ENCODE results near the gene QSER1. TPM values are rescaled to one million over a fixed set of nuclear protein-coding genes. Genes with fewer than 3 reads are reported as not detected.

The QSER1 gene
- total RNA-seq, 2 experiments from 2014 or later = 9.8 to 11.2 TPM

DNA sequence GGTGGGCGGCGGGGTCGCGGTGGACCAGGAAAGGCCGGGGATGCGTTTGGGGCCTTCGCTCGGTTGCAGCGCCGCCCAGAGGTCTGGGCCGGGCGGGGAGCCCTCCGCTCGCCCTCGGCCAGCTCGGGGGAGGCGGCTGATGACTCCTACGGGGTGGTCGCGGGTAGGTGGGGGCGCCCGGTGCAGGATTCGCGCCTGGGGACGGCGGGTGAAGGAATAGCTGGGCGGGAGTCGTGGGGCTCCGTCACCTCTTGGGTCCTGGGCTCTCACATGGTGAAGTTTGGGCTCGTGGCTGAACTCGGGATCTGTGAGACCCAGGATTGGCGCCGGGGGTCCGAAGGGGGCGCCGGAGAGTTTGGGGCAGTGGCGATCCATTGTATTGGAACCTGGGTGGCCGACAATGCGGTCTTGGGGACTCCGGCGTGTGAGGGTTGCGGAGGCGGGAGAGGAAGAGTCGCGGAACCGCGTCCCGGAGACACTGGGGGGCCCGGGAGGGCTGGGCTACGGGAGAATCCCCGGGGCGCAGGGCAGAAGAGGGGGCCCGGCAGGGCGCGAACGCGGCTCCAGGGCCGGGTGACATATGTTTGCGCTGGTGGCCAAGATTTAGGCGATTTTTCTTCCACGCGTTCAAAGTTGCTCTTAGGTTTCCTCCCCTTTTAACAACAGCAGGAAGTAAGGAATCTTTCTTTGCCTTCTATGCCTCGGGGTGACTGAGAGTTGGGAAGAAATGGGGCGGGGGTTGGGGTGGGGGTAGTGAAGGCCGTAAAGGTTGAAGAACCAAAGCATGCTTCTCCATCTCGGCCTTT is 935 bp downstream of the QSER1 start:
- ChIA-PET CTCF (interaction anchor here (0.7 to 2.0 kb wide), 7 partner anchors 8 to 172 kb away, joined by 3 to 7 read pairs (median 3); partner anchors contain the start of gene TCP11L1), POLR2A (interaction anchor here (0.7 to 3.5 kb wide), 8 partner anchors 11 to 1546 kb away, joined by 3 to 24 read pairs (median 5); partner anchors contain the start of genes CAT, EIF3M and TCP11L1)
- DNase-seq = peak; percentile 46
- peak overlapping the region; percentile 96 for H3K4me3 Mint-ChIP-seq
- H3K36me3 Mint-ChIP-seq (ENCODE audit: low read depth) = no peaks in the 10 kb centered on the region
- H3K27ac Mint-ChIP-seq = peak overlapping the region; percentile 78
- peaks cover 11% of the 10 kb centered on the region for H3K27me3 Mint-ChIP-seq
- H3K9me3 Mint-ChIP-seq = no peaks in the 10 kb centered on the region
- H3K4me1 Mint-ChIP-seq = peaks cover 36% of the 10 kb centered on the region

- DNase-seq = peak; percentile 18
- no peaks in the 10 kb centered on the region for H3K9me3 Mint-ChIP-seq
- ChIA-PET CTCF (interaction anchor here (0.7 to 2.0 kb wide), 7 partner anchors 8 to 171 kb away, joined by 3 to 7 read pairs (median 3); partner anchors contain the start of gene TCP11L1), POLR2A (interaction anchor here (0.8 to 3.5 kb wide), 6 partner anchors 11 to 1545 kb away, joined by 3 to 24 read pairs (median 5); partner anchors contain the start of genes CAT, CSTF3 and TCP11L1)
- peak overlapping the region; percentile 78 for H3K27ac Mint-ChIP-seq
- peaks cover 42% of the 10 kb centered on the region for H3K4me1 Mint-ChIP-seq
- H3K36me3 Mint-ChIP-seq (ENCODE audit: low read depth) = no peaks in the 10 kb centered on the region
- peak overlapping the region; percentile 96 for H3K4me3 Mint-ChIP-seq
- peaks cover 11% of the 10 kb centered on the region for H3K27me3 Mint-ChIP-seq
These were observed 1.7 kb downstream of the QSER1 start for GRCh38 chr11:32894149-32894827.

GRCh38 chr11:32894921-32895320 is 2.3 kb downstream of the QSER1 start:
- Mint-ChIP-seq H3K9me3 (no peaks in the 10 kb centered on the region), H3K36me3 (ENCODE audit: low read depth) (no peaks in the 10 kb centered on the region), H3K27me3 (peaks cover 11% of the 10 kb centered on the region), H3K4me1 (peaks cover 48% of the 10 kb centered on the region), H3K4me3 (no peak overlapping the region), H3K27ac (no peak overlapping the region)
- ChIA-PET CTCF (interaction anchor here (1.0 to 2.0 kb wide), 4 partner anchors 10 to 37 kb away, joined by 3 to 7 read pairs (median 4); no protein-coding TSS in a partner anchor), POLR2A (interaction anchor here (1.0 to 3.5 kb wide), 4 partner anchors 11 to 1544 kb away, joined by 3 to 24 read pairs (median 6); partner anchors contain the start of genes CAT, CSTF3 and TCP11L1)
- no peak for DNase-seq

DNA sequence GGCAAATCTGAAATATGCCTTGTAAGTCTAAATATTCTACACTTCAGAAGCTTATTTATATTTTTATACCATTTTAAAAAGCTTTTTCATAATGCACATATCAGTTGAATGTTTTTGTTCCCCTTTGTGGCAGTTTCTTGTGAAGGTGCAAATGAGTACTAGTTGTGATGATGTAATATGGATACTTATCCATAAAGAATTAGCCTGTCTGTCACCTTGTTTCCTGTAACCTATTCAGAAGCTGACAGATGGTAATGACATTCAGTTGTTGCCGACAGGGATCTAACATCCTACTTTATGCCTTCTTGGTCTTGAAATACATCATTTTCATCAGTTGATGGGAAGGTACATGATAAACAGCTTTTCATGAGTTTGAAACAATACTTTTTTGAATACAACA is 2.9 kb downstream of the QSER1 start:
- POLR2A ChIA-PET = no interaction called here
- H3K4me1 Mint-ChIP-seq = peaks cover 49% of the 10 kb centered on the region
- H3K27ac Mint-ChIP-seq = no peak overlapping the region

DNA sequence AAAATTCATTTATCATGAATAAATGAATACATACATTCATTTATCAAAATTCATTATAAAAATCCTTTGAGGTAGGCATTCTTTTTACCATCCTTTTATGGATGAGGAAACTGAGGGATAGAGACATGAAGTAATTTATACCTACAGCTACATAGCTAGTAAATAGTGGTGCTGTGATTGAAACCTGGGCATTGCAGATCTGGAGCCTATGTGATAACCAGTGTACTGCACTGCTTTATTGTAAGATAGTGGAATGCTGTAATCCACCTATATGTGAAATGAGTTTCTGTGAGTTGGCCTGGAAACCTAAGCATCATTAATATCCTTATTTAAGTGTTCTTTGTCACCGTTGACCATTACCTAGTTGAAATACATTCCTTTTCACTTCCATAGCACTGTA is 4.5 kb downstream of the QSER1 start:
- no peak overlapping the region for H3K4me3 Mint-ChIP-seq
- no peaks in the 10 kb centered on the region for H3K9me3 Mint-ChIP-seq
- no peak for DNase-seq
- no peaks in the 10 kb centered on the region for H3K27me3 Mint-ChIP-seq
- CTCF ChIA-PET = no interaction called here
- POLR2A ChIA-PET = interaction anchor here (1.1 kb wide), 1 partner anchor 30 kb away, joined by 3 read pairs; no protein-coding TSS in a partner anchor
- H3K4me1 Mint-ChIP-seq = peaks cover 43% of the 10 kb centered on the region
- no peak overlapping the region for H3K27ac Mint-ChIP-seq
- H3K36me3 Mint-ChIP-seq (ENCODE audit: low read depth) = peaks cover 2% of the 10 kb centered on the region

More for the DNA sequence above, 2.9 kb downstream of the QSER1 start:
- Mint-ChIP-seq H3K36me3 (ENCODE audit: low read depth) (no peaks in the 10 kb centered on the region), H3K4me3 (no peak overlapping the region), H3K27me3 (peaks cover 6% of the 10 kb centered on the region), H3K9me3 (no peaks in the 10 kb centered on the region)
- DNase-seq = no peak
- CTCF ChIA-PET = interaction anchor here (1.6 to 2.0 kb wide), 2 partner anchors 15 to 19 kb away, joined by 3 to 7 read pairs; no protein-coding TSS in a partner anchor

DNA sequence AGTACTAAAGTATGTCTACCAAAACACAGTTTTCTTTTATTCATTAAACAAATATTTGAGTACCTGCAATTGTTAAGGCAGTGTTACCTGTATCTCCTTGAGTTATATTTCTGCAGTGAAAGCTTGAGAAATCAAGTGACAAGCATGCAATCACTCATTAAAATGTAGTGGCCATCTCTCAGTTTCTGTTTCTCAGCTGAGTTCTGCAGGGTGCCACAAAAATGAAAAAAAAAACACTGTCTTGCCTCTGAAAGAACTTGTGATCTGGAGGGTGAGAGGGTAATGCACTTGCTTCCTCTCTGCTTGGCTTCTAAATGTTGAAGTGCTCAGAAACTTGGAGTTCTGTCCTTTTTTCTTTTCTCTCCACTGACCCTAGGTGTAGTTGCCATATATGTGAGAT is 6.8 kb downstream of the QSER1 start:
- H3K4me1 Mint-ChIP-seq = peaks cover 36% of the 10 kb centered on the region
- CTCF ChIA-PET = no interaction called here

GRCh38 chr11:32902089-32902665 is 9.6 kb downstream of the QSER1 start:
- DNase-seq = no peak
- no peak overlapping the region for H3K4me3 Mint-ChIP-seq
- peaks cover 4% of the 10 kb centered on the region for H3K36me3 Mint-ChIP-seq (ENCODE audit: low read depth)
- no peak overlapping the region for H3K27ac Mint-ChIP-seq
- H3K4me1 Mint-ChIP-seq = peaks cover 24% of the 10 kb centered on the region
- POLR2A ChIA-PET = interaction anchor here (1.4 kb wide), 1 partner anchor 10 kb away, joined by 7 read pairs; no protein-coding TSS in a partner anchor
- CTCF ChIA-PET = no interaction called here
- H3K9me3 Mint-ChIP-seq = no peaks in the 10 kb centered on the region
- H3K27me3 Mint-ChIP-seq = no peaks in the 10 kb centered on the region

More for the DNA sequence above, 6.8 kb downstream of the QSER1 start:
- POLR2A ChIA-PET = no interaction called here
- Mint-ChIP-seq H3K9me3 (no peaks in the 10 kb centered on the region), H3K36me3 (ENCODE audit: low read depth) (peaks cover 4% of the 10 kb centered on the region), H3K4me3 (no peak overlapping the region), H3K27ac (peak overlapping the region; percentile 12), H3K27me3 (no peaks in the 10 kb centered on the region)
- DNase-seq = no peak

DNA sequence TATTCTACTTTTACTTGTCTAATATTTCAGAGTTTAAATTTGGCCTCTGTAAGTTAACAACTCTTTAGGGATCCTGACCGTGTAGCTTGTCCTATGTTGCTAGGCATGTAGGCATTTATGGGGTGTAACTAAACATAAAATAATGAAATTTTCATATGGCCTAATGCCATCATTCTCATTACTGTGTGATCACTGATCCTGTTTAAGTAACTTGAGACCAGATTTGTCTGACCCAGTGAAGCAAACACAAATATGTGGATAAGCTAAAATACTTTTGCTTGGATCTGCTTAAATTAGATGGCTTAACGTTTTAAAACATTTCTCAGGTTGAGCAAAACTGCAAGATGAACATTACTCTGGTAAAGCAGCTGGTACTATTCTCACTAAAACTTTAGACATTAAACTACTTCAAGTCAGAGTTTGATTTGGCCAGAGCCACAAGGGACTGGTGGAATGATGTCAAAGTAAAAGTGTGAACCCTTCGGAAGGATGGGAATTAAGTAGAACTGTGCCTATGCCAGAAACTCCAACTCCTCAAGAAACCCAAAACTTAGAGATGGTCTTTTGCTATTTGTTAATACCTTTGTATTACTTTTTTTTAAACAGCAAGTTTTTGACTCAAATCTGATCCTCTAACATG is 12.5 kb downstream of the QSER1 start:
- H3K36me3 Mint-ChIP-seq (ENCODE audit: low read depth) = peaks cover 9% of the 10 kb centered on the region
- DNase-seq = no peak
- no peak overlapping the region for H3K4me3 Mint-ChIP-seq
- H3K9me3 Mint-ChIP-seq = peaks cover 2% of the 10 kb centered on the region
- H3K4me1 Mint-ChIP-seq = peaks cover 5% of the 10 kb centered on the region
- ChIA-PET POLR2A (no interaction called here), CTCF (interaction anchor here (0.9 kb wide), 1 partner anchor 11 kb away, joined by 4 read pairs; no protein-coding TSS in a partner anchor)
- no peak overlapping the region for H3K27ac Mint-ChIP-seq
- no peaks in the 10 kb centered on the region for H3K27me3 Mint-ChIP-seq

DNA sequence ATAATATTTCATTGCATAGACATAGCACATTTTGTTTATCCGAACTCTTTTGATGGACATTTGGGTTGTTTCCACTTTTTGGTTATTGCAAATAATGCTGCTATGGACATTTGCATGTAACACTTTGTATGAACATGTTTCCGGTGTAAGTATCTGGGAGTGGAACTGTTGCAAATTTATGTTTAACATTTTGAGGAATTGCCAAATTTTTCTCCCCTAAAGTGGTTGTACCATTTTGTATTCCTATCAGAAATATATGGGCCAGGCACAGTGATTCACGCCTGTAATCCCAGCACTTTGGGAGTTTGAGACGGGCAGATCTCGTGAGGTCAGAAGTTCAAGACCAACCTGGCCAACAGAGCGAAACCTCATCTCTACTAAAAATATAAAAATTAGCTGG is 16.0 kb downstream of the QSER1 start:
- H3K4me1 Mint-ChIP-seq = peaks cover 1% of the 10 kb centered on the region
- H3K27me3 Mint-ChIP-seq = no peaks in the 10 kb centered on the region
- POLR2A ChIA-PET = no interaction called here
- no peak overlapping the region for H3K27ac Mint-ChIP-seq
- peaks cover 11% of the 10 kb centered on the region for H3K36me3 Mint-ChIP-seq (ENCODE audit: low read depth)
- CTCF ChIA-PET = no interaction called here
- no peak overlapping the region for H3K4me3 Mint-ChIP-seq
- H3K9me3 Mint-ChIP-seq = peaks cover 2% of the 10 kb centered on the region
- no peak for DNase-seq

- DNase-seq = no peak
These were observed 18.8 kb downstream of the QSER1 start for GRCh38 chr11:32911413-32911812.

GRCh38 chr11:32913445-32913844 is 20.8 kb downstream of the QSER1 start:
- Mint-ChIP-seq H3K27ac (no peak overlapping the region), H3K27me3 (no peaks in the 10 kb centered on the region), H3K4me1 (peaks cover 7% of the 10 kb centered on the region), H3K4me3 (no peak overlapping the region), H3K9me3 (peaks cover 2% of the 10 kb centered on the region), H3K36me3 (ENCODE audit: low read depth) (peaks cover 14% of the 10 kb centered on the region)
- CTCF ChIA-PET = interaction anchor here (2.1 kb wide), 1 partner anchor 19 kb away, joined by 7 read pairs; no protein-coding TSS in a partner anchor
- DNase-seq = no peak
- POLR2A ChIA-PET = no interaction called here

More at GRCh38 chr11:32911413-32911812, 18.8 kb downstream of the QSER1 start:
- ChIA-PET CTCF (no interaction called here), POLR2A (no interaction called here)
- Mint-ChIP-seq H3K36me3 (ENCODE audit: low read depth) (peaks cover 11% of the 10 kb centered on the region), H3K9me3 (peaks cover 2% of the 10 kb centered on the region), H3K4me1 (peaks cover 1% of the 10 kb centered on the region), H3K27ac (no peak overlapping the region), H3K4me3 (no peak overlapping the region), H3K27me3 (no peaks in the 10 kb centered on the region)

DNA sequence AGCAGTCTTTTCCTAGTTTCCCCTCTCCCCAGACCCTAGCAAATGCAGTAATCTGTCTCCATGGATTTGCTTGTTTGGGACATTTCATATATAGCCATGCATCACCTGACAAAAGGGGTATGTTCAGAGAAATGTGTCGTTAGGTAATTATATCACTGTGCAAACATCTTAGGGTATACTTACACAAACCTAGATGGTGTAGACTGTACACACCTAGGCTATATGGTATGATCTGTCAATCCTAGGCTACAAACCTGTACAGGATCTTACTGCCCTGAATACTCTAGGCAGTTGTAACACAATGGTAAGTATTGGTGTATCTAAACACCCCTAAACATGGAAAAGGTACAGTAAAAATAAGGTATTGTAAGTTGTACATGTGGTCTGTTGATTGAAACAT is 23.8 kb downstream of the QSER1 start:
- Mint-ChIP-seq H3K27me3 (no peaks in the 10 kb centered on the region), H3K9me3 (no peaks in the 10 kb centered on the region), H3K27ac (no peak overlapping the region), H3K4me1 (peaks cover 19% of the 10 kb centered on the region), H3K4me3 (no peak overlapping the region), H3K36me3 (ENCODE audit: low read depth) (peaks cover 8% of the 10 kb centered on the region)
- ChIA-PET CTCF (no interaction called here), POLR2A (no interaction called here)
- DNase-seq = no peak

All from activated CD4-positive, alpha-beta memory T cell treated with anti-CD3 and anti-CD28 coated beads, Interleukin-2, amount 10 ng/mL, durations not matched to agents 7 days and 5 days (primary cell).